ENCODE data around the gene ZMYND15. TPM values are rescaled to one million over a fixed set of nuclear protein-coding genes. Genes with fewer than 3 reads are reported as not detected.

Gene ZMYND15
- total and polyA plus RNA-seq, 2 donors (not counting 1 experiment from before 2014, with no cell fraction given), result under 0.01 to 0.11 TPM

DNA sequence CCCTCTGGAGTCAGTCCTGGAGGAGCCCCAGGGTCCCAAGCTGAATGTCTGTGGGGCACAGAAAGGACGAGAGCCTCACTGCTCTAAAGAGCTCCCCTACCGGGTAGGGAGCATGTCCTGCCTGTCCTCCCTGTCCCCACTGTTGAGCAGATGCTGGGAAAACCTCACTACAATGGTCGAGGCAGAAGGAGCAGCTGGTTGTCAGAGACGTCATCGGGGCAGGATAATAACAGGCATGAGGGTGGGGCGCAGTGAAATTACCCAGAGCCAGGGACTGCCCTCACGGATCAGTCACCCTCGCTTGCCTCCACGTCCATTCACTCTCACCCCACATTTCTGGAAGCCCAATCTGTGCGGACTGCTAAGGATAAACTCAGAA, 32.6 kb downstream of the ZMYND15 start:
- H3K79me2 ChIP-seq (ENCODE audit: control insufficient read depth, insufficient read depth, low read length), result no peaks in the 10 kb centered on the region
- H3K36me3 ChIP-seq (ENCODE audit: control insufficient read depth, insufficient read depth, low read length), result no peaks in the 10 kb centered on the region
- H3K4me2 ChIP-seq (ENCODE audit: extremely low read depth, insufficient read depth, low read length), result no peak overlapping the region
- no peaks in the 10 kb centered on the region for H4K20me1 ChIP-seq (ENCODE audit: control insufficient read depth, extremely low read depth, insufficient read depth, low read length)
- H2AFZ ChIP-seq (ENCODE audit: low read length), result no peak overlapping the region
- no peak for DNase-seq (ENCODE audit: low read depth in 2 of 2)
- H3K27ac ChIP-seq (ENCODE audit: insufficient read depth, low read length), result no peak overlapping the region
- H3K27me3 ChIP-seq (ENCODE audit: control insufficient read depth, insufficient read depth, low read length), result peaks cover 12% of the 10 kb centered on the region
- no peaks in the 10 kb centered on the region for H3K9me3 ChIP-seq (ENCODE audit: control insufficient read depth, insufficient read depth, low read depth, low read length)
- TF ChIP-seq, protein P1, sequence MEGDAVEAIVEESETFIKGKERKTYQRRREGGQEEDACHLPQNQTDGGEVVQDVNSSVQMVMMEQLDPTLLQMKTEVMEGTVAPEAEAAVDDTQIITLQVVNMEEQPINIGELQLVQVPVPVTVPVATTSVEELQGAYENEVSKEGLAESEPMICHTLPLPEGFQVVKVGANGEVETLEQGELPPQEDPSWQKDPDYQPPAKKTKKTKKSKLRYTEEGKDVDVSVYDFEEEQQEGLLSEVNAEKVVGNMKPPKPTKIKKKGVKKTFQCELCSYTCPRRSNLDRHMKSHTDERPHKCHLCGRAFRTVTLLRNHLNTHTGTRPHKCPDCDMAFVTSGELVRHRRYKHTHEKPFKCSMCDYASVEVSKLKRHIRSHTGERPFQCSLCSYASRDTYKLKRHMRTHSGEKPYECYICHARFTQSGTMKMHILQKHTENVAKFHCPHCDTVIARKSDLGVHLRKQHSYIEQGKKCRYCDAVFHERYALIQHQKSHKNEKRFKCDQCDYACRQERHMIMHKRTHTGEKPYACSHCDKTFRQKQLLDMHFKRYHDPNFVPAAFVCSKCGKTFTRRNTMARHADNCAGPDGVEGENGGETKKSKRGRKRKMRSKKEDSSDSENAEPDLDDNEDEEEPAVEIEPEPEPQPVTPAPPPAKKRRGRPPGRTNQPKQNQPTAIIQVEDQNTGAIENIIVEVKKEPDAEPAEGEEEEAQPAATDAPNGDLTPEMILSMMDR (conservative IDR thresholded peaks at IDR 0.05 in 1 of 2, IDR thresholded peaks at IDR 0.05 in 1 of 2; ENCODE audit: low read depth in 1 of 2, low read length in 2 of 2), result no peak
- TF ChIP-seq EZH2 (IDR thresholded peaks at IDR 0.05; ENCODE audit: low read length, missing control alignments), result no peak
- H3K4me3 ChIP-seq (replicated peaks in 1 of 4; ENCODE audit: control extremely low read depth in 1 of 4, insufficient read depth in 1 of 4, low read depth in 3 of 4, low read length in 4 of 4), result no peak overlapping the region
- H3K4me1 ChIP-seq (ENCODE audit: control insufficient read depth, extremely low read depth, insufficient read depth, low read length), result no peaks in the 10 kb centered on the region
- H3K9ac ChIP-seq (ENCODE audit: insufficient read depth, low read length), result no peak overlapping the region

DNA sequence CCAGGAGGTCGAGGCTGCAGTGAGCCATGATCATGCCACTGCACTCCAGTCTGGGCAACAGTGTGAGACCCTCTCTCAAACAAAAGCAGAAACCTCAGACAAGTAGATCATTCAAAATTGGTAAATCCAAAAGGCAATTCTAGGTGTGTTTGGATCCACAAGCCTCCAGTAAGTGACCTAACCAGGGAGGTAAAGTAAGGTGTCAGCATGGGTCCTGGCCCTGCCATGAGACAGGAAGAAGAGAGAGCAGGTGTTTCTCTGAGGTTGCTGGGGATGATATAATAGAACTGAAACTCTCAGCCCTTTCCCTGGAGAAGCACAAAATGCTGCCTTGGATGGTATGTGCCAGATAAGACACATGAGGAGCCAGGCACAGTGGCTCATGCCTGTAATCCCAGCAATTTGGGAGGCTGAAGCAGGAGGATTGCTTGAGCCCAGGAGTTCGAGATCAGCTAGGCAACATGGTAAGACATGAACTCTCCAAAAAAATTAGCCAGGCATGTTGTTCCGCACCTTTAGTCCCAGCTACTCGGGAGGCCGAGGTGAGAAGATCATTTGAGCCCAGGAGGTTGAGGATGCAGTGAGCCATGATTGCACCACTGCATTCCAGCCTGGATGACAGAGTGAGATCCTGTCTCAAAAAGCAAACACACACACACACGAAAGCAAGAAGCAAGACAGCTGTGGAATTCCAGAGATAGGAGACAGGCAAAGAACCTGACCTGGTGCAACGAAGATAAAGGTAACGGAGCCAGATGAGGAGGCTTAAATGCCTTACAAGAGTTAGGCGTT, 38.5 kb downstream of the ZMYND15 start:
- TF ChIP-seq EZH2 (IDR thresholded peaks at IDR 0.05; ENCODE audit: low read length, missing control alignments), result no peak
- TF ChIP-seq, protein P1 (conservative IDR thresholded peaks at IDR 0.05 in 1 of 2, IDR thresholded peaks at IDR 0.05 in 1 of 2; ENCODE audit: low read depth in 1 of 2, low read length in 2 of 2), result no peak
- DNase-seq (ENCODE audit: low read depth in 2 of 2), result no peak
- Histone ChIP-seq H3K4me2 (ENCODE audit: extremely low read depth, insufficient read depth, low read length) (no peak overlapping the region), H3K4me3 (replicated peaks in 1 of 4; ENCODE audit: control extremely low read depth in 1 of 4, insufficient read depth in 1 of 4, low read depth in 3 of 4, low read length in 4 of 4) (no peak overlapping the region), H3K9ac (ENCODE audit: insufficient read depth, low read length) (no peak overlapping the region), H3K27me3 (ENCODE audit: control insufficient read depth, insufficient read depth, low read length) (peaks cover 9% of the 10 kb centered on the region), H2AFZ (ENCODE audit: low read length) (no peak overlapping the region), H3K27ac (ENCODE audit: insufficient read depth, low read length) (no peak overlapping the region), H3K36me3 (ENCODE audit: control insufficient read depth, insufficient read depth, low read length) (no peaks in the 10 kb centered on the region), H3K9me3 (ENCODE audit: control insufficient read depth, insufficient read depth, low read depth, low read length) (no peaks in the 10 kb centered on the region), H3K79me2 (ENCODE audit: control insufficient read depth, insufficient read depth, low read length) (no peaks in the 10 kb centered on the region), H3K4me1 (ENCODE audit: control insufficient read depth, extremely low read depth, insufficient read depth, low read length) (no peaks in the 10 kb centered on the region), H4K20me1 (ENCODE audit: control insufficient read depth, extremely low read depth, insufficient read depth, low read length) (no peaks in the 10 kb centered on the region)

DNA sequence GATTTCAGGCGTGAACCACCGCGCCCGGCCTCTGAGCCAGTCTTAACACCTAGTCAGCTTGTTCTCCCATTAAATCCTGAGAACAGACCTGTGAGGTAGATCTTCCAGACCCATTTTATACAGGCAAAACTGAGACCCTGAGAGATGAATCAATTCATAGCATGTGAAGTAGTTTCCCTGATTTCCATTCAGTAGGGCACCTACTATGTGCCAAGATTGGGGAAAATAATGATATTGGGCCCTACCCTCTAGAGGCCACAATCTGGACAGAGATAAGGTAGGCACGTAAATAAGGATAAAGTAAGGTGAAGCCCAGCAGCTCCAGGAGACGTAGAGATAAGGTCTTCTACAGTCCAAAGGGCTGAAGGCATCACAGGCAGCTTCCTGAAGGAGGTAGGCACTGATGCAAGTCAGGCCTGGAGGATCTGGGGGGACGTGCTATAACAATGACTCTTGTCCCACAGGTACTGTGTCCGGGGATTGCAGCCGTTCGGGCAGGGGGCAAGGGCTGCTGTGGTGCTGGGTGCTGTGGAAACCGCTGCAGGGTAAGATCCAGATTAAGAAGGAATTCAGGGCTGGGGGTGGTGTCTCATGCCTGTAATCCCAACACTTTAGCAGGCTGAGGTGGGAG, 40.8 kb downstream of the ZMYND15 start:
- H3K27me3 ChIP-seq (ENCODE audit: control insufficient read depth, insufficient read depth, low read length), result peaks cover 3% of the 10 kb centered on the region

More for the DNA sequence above, 40.8 kb downstream of the ZMYND15 start:
- H2AFZ ChIP-seq (ENCODE audit: low read length), result no peak overlapping the region
- DNase-seq (ENCODE audit: low read depth in 2 of 2), result no peak
- no peak overlapping the region for H3K4me2 ChIP-seq (ENCODE audit: extremely low read depth, insufficient read depth, low read length)
- H3K9me3 ChIP-seq (ENCODE audit: control insufficient read depth, insufficient read depth, low read depth, low read length), result no peaks in the 10 kb centered on the region
- no peaks in the 10 kb centered on the region for H3K79me2 ChIP-seq (ENCODE audit: control insufficient read depth, insufficient read depth, low read length)
- no peaks in the 10 kb centered on the region for H4K20me1 ChIP-seq (ENCODE audit: control insufficient read depth, extremely low read depth, insufficient read depth, low read length)
- no peaks in the 10 kb centered on the region for H3K4me1 ChIP-seq (ENCODE audit: control insufficient read depth, extremely low read depth, insufficient read depth, low read length)
- TF ChIP-seq EZH2 (IDR thresholded peaks at IDR 0.05; ENCODE audit: low read length, missing control alignments), result no peak
- TF ChIP-seq, protein P1 (conservative IDR thresholded peaks at IDR 0.05 in 1 of 2, IDR thresholded peaks at IDR 0.05 in 1 of 2; ENCODE audit: low read depth in 1 of 2, low read length in 2 of 2), result no peak
- no peak overlapping the region for H3K4me3 ChIP-seq (replicated peaks in 1 of 4; ENCODE audit: control extremely low read depth in 1 of 4, insufficient read depth in 1 of 4, low read depth in 3 of 4, low read length in 4 of 4)
- no peak overlapping the region for H3K9ac ChIP-seq (ENCODE audit: insufficient read depth, low read length)
- H3K36me3 ChIP-seq (ENCODE audit: control insufficient read depth, insufficient read depth, low read length), result no peaks in the 10 kb centered on the region
- H3K27ac ChIP-seq (ENCODE audit: insufficient read depth, low read length), result no peak overlapping the region

Data from fibroblast of lung (primary cell).